Activated naive CD8-positive, alpha-beta T cell treated with anti-CD3 and anti-CD28 coated beads, Interleukin-2, amount 50 U/mL, for 24 hours (primary cell): ENCODE data around the gene SRSF1.
"Not testable (repeated sequence)": the region's sequence is repeated elsewhere in the genome, so short reads cannot be mapped to it uniquely, and the experiment has no call there.

Experiments used
- ATAC-seq: fragments of 150-1000 bp; cut with Tn5 transposase; one replicate; pipeline ENCODE4 v1.10.0; 2021
- DNase-seq: peaks from one replicate; pipeline ENCODE4 v3.0.0; 2021
- H3K27ac Mint-ChIP-seq: one replicate; pipeline ENCODE4 v1.8.0; 2021; ENCODE audit warnings: mild to moderate bottlenecking, mixed read lengths
- H3K27me3 Mint-ChIP-seq: one replicate; pipeline ENCODE4 v1.8.0; 2021; ENCODE audit warnings: mixed read lengths
- H3K36me3 Mint-ChIP-seq: one replicate; pipeline ENCODE4 v1.8.0; 2021; ENCODE audit warnings: low read depth, mixed read lengths
- H3K4me1 Mint-ChIP-seq: one replicate; pipeline ENCODE4 v1.8.0; 2021; ENCODE audit warnings: mixed read lengths
- H3K4me3 Mint-ChIP-seq: one replicate; pipeline ENCODE4 v1.8.0; 2021; ENCODE audit warnings: mild to moderate bottlenecking, moderate library complexity, mixed read lengths
- H3K9me3 Mint-ChIP-seq: one replicate; pipeline ENCODE4 v1.8.0; 2021; ENCODE audit warnings: mixed read lengths

Gene SRSF1, protein sequence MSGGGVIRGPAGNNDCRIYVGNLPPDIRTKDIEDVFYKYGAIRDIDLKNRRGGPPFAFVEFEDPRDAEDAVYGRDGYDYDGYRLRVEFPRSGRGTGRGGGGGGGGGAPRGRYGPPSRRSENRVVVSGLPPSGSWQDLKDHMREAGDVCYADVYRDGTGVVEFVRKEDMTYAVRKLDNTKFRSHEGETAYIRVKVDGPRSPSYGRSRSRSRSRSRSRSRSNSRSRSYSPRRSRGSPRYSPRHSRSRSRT

GRCh38 chr17:58006924-58007780, at the start of gene SRSF1:
TSS of gene SRSF1 (minus strand) at chr17:58007246. CDS start at chr17:58007137, 109 bp downstream.
- Mint-ChIP-seq H3K36me3 (peaks cover 75% of the 10 kb centered on the region), H3K4me1 (peaks cover 67% of the 10 kb centered on the region), H3K27ac (peak within 1 kb of the TSS; percentile 100), H3K9me3 (no peaks in the 10 kb centered on the region), H3K4me3 (peak within 1 kb of the TSS; percentile 88), H3K27me3 (peaks cover 4% of the 10 kb centered on the region)
- peak; percentile 86 for ATAC-seq
- peak; percentile 98 for DNase-seq

- Mint-ChIP-seq H3K9me3 (no peaks in the 10 kb centered on the region), H3K4me1 (peaks cover 11% of the 10 kb centered on the region), H3K4me3 (no peak overlapping the region), H3K27ac (no peak overlapping the region), H3K36me3 (no peaks in the 10 kb centered on the region), H3K27me3 (peaks cover 2% of the 10 kb centered on the region)
- ATAC-seq (no peak), DNase-seq (no peak)
Measured at GRCh38 chr17:58056476-58056875, 49.4 kb upstream of the SRSF1 start.

DNA sequence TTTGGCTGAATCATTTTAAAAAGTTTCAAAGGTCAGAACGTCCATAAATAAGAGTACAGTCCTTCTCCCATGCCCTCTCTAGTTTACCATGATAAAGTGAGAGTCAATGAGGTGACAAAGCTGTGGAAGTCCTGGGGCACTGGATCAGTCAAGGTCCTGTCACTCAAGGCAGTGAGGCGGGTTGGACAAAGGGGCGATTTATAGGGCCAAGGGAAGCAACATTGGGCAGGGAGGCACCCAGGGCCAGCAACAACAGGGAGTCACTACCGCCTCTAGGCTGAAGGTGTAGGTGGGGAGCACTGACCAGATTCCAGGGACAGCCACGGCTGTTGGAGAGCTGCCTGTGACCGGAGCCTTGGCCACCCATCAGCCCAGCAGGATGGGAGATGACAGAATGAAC, 47.6 kb upstream of the SRSF1 start:
- DNase-seq, result no peak
- no peak for ATAC-seq
- Mint-ChIP-seq H3K4me3 (no peak overlapping the region), H3K27me3 (peaks cover 2% of the 10 kb centered on the region), H3K27ac (no peak overlapping the region), H3K4me1 (peaks cover 11% of the 10 kb centered on the region), H3K36me3 (no peaks in the 10 kb centered on the region), H3K9me3 (no peaks in the 10 kb centered on the region)

- Mint-ChIP-seq H3K36me3 (no peaks in the 10 kb centered on the region), H3K4me1 (peaks cover 11% of the 10 kb centered on the region), H3K27me3 (no peaks in the 10 kb centered on the region), H3K4me3 (no peak overlapping the region), H3K9me3 (no peaks in the 10 kb centered on the region), H3K27ac (peak overlapping the region; percentile 28)
- peak; percentile 71 for ATAC-seq
- peak; percentile 9 for DNase-seq
Measured at GRCh38 chr17:58052945-58053715, 46.1 kb upstream of the SRSF1 start.

DNA sequence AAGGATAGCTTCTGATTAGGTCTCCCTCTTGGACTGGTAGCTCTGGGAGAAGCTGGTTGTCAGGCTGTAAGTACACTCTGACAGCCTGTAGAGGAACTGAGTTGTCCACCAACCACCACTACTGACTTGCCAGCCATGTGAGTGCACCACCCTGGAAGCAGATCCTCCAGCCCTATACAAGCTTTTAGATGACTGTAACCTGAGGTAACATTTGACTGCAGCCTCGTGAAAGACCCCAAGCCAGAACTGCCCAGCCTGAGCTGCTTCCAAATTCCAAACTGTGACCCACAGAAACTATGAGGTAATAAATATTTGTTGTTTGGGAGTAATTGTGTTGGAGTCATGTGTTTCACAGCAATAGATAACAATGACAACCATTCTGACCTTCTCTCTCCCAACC, 45.4 kb upstream of the SRSF1 start:
- DNase-seq, result no peak
- H3K27me3 Mint-ChIP-seq, result no peaks in the 10 kb centered on the region
- no peaks in the 10 kb centered on the region for H3K9me3 Mint-ChIP-seq
- H3K27ac Mint-ChIP-seq, result no peak overlapping the region
- no peaks in the 10 kb centered on the region for H3K36me3 Mint-ChIP-seq
- no peak overlapping the region for H3K4me3 Mint-ChIP-seq
- peaks cover 11% of the 10 kb centered on the region for H3K4me1 Mint-ChIP-seq
- ATAC-seq, result no peak

DNA sequence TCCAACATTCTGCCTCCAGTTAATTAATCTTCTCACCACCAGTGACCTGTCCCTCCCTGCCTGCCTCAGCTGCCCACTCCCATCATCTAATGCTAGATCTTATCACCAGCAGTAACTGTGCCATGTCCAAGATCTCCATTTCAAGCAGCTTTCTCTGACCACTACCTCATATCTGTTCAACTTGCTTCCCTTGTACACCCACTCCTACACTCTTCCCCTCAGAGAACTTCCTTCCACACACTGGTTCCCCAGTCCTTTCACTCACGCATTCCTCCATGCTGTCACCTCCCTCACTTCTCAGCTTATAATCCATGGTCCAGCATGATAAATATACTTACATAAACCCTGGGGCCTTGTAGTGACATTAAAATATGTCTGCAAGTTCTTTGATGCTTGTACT, 44.4 kb upstream of the SRSF1 start:
- ATAC-seq, result no peak
- H3K27ac Mint-ChIP-seq, result no peak overlapping the region
- H3K36me3 Mint-ChIP-seq, result no peaks in the 10 kb centered on the region
- no peak overlapping the region for H3K4me3 Mint-ChIP-seq
- H3K4me1 Mint-ChIP-seq, result peaks cover 11% of the 10 kb centered on the region
- no peak for DNase-seq
- no peaks in the 10 kb centered on the region for H3K27me3 Mint-ChIP-seq
- H3K9me3 Mint-ChIP-seq, result no peaks in the 10 kb centered on the region

- Mint-ChIP-seq H3K27me3 (peaks cover 4% of the 10 kb centered on the region), H3K4me3 (no peak overlapping the region), H3K9me3 (no peaks in the 10 kb centered on the region), H3K27ac (no peak overlapping the region), H3K4me1 (peaks cover 11% of the 10 kb centered on the region), H3K36me3 (no peaks in the 10 kb centered on the region)
- ATAC-seq (no peak), DNase-seq (no peak)
Measured at GRCh38 chr17:58050966-58051365, 43.9 kb upstream of the SRSF1 start.

- ATAC-seq, result no peak
- Mint-ChIP-seq H3K4me3 (no peak overlapping the region), H3K36me3 (no peaks in the 10 kb centered on the region), H3K4me1 (peaks cover 11% of the 10 kb centered on the region), H3K27ac (no peak overlapping the region), H3K9me3 (no peaks in the 10 kb centered on the region), H3K27me3 (peaks cover 4% of the 10 kb centered on the region)
- no peak for DNase-seq
Measured at GRCh38 chr17:58049533-58049932, 42.5 kb upstream of the SRSF1 start.

GRCh38 chr17:58047376-58048150, 40.5 kb upstream of the SRSF1 start:
- no peak overlapping the region for H3K27ac Mint-ChIP-seq
- no peaks in the 10 kb centered on the region for H3K36me3 Mint-ChIP-seq
- H3K4me1 Mint-ChIP-seq, result peaks cover 3% of the 10 kb centered on the region
- no peaks in the 10 kb centered on the region for H3K9me3 Mint-ChIP-seq
- H3K4me3 Mint-ChIP-seq, result no peak overlapping the region
- no peak for DNase-seq
- peaks cover 18% of the 10 kb centered on the region for H3K27me3 Mint-ChIP-seq
- ATAC-seq, result no peak

- Mint-ChIP-seq H3K27ac (no peak overlapping the region), H3K4me3 (no peak overlapping the region)
- no peak for ATAC-seq
Measured at GRCh38 chr17:58046239-58047094, 39.4 kb upstream of the SRSF1 start.

DNA sequence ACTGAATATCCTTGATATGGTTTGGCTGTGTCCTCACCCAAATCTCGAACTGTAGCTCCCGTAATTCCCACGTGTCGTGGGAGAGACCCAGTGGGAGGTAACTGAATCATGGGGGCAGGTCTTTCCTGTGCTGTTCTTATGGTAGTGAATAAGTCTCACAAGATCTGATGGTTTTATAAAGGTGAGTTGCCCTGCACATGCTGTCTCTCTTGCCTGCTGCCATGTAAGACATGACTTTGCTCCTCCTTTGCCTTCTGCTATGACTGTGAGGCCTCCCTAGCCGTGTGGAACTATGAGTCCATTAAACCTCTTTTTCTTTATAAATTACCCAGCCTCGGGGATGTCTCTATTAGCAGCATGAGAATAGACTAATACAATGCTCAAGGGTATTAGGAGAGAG, 37.2 kb upstream of the SRSF1 start:
- not testable (repeated sequence) for ATAC-seq, H3K4me1 Mint-ChIP-seq, DNase-seq, H3K27ac Mint-ChIP-seq, H3K4me3 Mint-ChIP-seq, H3K9me3 Mint-ChIP-seq, H3K36me3 Mint-ChIP-seq
- peaks cover 32% of the 10 kb centered on the region for H3K27me3 Mint-ChIP-seq

More at GRCh38 chr17:58046239-58047094, 39.4 kb upstream of the SRSF1 start:
- DNase-seq, result no peak
- Mint-ChIP-seq H3K27me3 (peaks cover 21% of the 10 kb centered on the region), H3K4me1 (no peaks in the 10 kb centered on the region), H3K36me3 (no peaks in the 10 kb centered on the region), H3K9me3 (no peaks in the 10 kb centered on the region)

GRCh38 chr17:58043221-58044181, 36.5 kb upstream of the SRSF1 start:
- no peak overlapping the region for H3K4me3 Mint-ChIP-seq
- H3K36me3 Mint-ChIP-seq, result no peaks in the 10 kb centered on the region
- H3K4me1 Mint-ChIP-seq, result no peaks in the 10 kb centered on the region
- H3K27ac Mint-ChIP-seq, result peak overlapping the region; percentile 41
- ATAC-seq (no peak), DNase-seq (no peak)
- peaks cover 34% of the 10 kb centered on the region for H3K27me3 Mint-ChIP-seq
- no peaks in the 10 kb centered on the region for H3K9me3 Mint-ChIP-seq
